Fibroblast of skin of abdomen (primary cell): ENCODE measurements around the gene TSPAN7.

Experiments
- DNase-seq: peaks from one replicate; pipeline ENCODE4 v3.0.0-alpha.2; 2013

TSPAN7 gene

GRCh38 chrX:38595801-38596200 lies 34.5 kb downstream of the TSPAN7 start:
- no peak for DNase-seq

DNA sequence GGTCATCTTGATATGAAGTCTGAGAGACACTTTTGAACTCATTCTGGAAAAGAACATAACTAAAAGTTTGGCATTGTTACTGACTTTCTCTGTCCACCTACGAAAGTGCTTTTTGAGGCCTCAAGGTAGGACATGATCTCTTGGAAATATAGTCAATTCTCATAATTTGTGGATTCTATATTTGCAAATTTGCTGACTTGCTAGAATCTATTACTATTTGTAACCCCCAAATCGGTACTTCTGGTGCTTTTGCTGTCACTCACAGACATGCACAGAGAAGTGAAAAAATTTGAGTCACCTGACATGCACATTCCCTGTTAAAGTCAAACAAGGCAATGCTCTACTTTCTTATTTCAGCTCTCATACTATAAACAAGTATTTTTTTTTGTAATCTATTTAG lies 35.6 kb downstream of the TSPAN7 start:
- DNase-seq: no peak

DNA sequence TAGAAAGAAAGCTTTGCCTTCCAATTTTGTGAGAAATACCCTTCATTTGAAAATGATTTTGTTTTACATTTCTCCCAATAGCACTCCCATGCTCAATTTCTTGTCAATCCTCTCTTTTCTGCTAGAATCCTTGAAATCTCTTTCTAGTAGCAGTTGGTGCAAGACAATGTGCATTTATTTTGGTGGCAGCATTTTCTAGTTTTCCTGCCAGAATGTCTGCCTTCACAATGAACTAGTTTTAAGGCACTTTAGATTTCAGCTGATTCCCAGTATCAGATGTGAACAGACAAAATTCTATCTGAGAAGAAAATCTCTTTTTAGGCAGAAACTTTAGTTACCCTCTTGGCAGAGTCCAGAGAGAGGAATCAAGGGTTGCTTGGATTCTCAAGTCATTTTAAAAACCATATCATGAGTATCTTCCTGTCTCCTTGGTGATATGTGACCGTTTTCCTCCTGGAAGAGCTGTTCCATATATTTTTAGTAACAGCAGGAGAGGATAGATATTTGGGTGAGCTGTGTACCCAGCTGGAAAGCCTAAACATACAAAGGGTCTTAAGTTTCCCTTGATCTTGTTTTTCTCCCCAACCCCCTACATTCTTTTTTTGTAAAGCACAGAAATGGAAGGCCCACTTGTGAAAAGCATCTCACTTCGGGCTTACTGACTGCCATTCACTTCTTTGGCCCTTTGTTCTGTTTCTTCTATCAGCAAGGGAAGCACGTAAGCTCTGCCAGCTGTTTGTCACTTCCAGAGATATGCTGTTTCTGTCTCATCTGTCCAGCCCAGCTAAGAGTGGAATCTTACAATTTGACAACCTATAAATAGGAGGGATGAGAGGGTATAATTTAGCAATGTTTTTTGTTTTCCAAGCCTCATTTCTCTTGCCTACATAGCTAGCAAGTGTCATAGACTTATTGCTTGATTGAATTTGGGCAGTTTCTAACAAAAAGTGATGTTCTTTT lies 38.7 kb downstream of the TSPAN7 start:
- DNase-seq: no peak

GRCh38 chrX:38601866-38602265 lies 40.5 kb downstream of the TSPAN7 start:
- DNase-seq: no peak

DNA sequence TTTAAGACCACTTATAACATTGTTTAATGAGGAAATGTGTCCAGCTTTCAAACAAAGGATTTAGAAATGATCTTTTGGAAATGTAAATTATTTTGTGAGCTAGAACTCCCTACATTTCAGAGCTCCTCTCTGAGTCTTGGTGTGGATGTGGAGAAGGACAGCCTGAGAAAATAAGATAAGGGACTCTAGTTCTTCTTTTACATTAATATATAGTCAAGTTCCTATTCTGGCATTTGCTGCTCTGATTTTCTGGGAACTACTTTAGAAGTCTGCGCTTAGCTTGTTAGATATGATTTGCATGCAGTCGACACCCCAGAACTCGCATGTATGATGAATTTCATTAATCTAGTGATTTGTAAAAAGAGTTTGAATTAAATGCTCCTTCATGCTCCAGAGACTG lies 45.5 kb downstream of the TSPAN7 start:
- no peak for DNase-seq

DNA sequence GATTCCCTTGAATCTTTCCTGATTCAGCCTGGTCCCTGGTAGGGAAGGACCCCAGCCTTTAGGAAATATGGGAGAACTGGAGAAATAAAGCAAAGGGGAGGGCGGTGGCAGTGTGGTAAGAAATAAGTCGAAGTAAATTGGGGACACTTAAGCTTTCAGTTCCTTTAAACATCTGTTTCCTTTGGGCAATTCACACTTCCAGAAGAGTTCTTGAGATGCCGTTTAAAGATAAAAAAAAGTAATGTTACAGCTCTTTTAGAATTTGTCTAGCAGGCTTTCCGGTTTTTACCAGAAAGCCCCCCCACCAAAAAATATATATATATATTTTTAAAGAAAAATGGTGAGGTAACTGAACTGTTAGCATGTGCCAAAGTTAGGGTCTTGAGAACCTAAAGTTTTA lies 46.6 kb downstream of the TSPAN7 start:
- no peak for DNase-seq

- DNase-seq: no peak
Observed at GRCh38 chrX:38610849-38611248, 49.5 kb downstream of the TSPAN7 start.

DNA sequence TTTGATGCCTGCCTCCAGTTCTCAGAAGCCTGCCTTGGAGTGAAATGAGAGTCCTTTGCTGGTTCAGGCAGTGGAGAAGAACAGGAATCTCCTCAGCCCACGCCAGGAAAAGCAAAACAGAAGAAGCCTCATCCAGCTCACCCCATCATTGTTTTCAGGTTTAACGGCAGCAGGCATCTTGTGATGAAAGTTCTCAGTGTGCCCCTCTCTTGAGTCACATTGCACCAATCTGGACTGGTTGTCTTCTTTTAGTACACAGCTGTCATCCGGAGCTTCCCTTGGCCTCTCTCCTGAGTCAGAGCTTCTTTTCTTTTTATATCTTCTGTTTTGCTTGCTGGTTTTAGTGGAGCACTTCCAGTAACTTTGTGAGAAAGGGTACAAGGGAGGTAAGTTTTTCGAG lies 50.9 kb downstream of the TSPAN7 start:
- no peak for DNase-seq

GRCh38 chrX:38614485-38614884 lies 53.1 kb downstream of the TSPAN7 start:
- no peak for DNase-seq

DNA sequence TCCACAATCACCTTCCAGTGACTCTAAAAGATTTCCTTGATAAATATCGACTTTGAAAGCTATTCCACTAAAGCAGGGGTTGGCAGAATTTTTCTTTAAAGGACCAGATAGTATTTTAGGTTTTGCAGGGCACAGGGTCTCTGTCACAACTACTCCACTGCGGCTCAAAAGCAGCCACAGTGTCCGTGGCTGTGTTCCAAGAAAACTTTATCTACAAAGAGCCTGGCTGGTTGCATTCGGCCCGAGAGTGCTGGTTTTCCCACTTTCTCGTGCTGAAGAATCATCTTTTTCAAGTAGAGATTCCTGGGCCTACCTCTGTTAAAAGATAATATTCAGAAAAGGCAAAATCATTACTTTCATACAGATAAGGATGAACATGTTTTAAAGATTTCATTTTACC lies 55.6 kb downstream of the TSPAN7 start:
- no peak for DNase-seq

DNA sequence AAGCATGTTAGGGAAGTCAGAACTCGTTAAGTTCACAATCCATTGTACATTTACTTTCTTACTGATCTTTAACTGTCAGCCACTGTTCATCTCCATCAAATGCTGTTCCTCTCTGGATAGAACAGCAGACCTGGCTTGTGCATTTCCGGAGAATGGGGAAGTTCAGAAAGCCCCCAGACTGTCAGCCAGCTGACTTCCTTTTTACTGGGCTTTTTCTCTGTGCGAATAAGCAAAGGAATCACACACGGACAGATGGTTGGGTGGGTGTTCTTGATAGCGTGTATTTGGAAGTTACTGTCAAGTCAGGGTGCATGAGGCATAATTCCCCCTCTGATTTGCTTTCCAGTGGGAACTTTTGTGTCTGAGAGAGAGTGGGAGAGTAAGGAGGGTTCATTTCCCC lies 56.8 kb downstream of the TSPAN7 start:
- no peak for DNase-seq

- no peak for DNase-seq
Observed at GRCh38 chrX:38620623-38621022, 59.3 kb downstream of the TSPAN7 start.

DNA sequence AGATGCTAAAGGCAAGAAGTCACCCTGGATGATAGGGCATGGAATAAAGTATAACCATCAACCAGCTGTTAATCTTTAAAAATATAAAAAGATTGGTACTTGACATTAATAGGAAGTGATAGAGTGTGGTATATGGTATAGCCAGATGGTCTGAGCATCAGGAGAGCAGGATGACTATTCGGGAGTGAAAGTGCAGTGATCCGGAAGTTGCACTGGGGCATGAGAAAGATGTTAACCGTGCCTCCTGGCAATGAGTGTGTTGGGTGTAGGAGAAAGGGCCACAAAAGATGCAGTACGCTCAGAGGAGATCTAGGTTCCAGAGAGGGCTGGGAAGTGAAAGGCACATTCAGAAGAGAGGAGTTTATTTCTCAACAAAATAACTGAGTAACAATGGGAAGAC lies 65.0 kb downstream of the TSPAN7 start:
- DNase-seq: no peak

- DNase-seq: no peak
Observed at GRCh38 chrX:38627683-38628082, 66.3 kb downstream of the TSPAN7 start.

DNA sequence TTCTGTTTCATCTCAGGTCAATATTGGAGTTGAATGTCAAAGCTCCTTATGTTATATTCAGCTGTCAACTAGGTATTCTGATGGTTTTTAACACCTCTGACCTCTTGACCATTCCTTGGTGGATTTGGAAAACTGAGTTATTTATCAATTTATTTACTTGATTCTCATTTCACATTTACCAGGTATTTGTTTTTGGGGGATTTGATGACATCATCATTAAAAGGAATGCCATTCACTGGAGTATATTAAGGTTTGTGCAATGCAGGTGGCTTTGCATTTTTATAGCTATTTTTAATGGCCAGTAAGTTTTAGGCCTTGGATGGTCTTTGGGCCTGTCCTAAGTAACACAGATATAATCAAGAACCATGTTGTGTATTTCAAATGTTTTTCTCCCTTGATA lies 67.2 kb downstream of the TSPAN7 start:
- no peak for DNase-seq

DNA sequence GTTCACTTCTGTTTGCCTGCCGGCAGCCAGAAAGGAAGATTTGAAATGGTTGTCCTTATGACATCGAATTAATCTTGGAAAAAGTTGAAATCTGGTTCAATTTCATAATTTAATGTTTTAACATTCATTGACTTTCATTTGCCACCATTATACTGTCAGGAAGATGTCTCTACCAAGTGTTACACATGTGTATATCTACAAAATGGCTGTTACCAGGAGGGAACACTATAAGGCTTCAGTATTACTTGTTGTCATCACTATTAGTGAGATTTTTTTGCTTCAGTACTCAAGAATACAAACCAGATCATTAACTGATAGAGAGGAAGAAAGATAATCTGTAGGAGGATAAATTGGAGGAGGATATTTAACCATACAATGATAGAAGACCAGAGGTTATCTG lies 71.2 kb downstream of the TSPAN7 start:
- DNase-seq: no peak

GRCh38 chrX:38634665-38635064 lies 73.3 kb downstream of the TSPAN7 start:
- DNase-seq: no peak

DNA sequence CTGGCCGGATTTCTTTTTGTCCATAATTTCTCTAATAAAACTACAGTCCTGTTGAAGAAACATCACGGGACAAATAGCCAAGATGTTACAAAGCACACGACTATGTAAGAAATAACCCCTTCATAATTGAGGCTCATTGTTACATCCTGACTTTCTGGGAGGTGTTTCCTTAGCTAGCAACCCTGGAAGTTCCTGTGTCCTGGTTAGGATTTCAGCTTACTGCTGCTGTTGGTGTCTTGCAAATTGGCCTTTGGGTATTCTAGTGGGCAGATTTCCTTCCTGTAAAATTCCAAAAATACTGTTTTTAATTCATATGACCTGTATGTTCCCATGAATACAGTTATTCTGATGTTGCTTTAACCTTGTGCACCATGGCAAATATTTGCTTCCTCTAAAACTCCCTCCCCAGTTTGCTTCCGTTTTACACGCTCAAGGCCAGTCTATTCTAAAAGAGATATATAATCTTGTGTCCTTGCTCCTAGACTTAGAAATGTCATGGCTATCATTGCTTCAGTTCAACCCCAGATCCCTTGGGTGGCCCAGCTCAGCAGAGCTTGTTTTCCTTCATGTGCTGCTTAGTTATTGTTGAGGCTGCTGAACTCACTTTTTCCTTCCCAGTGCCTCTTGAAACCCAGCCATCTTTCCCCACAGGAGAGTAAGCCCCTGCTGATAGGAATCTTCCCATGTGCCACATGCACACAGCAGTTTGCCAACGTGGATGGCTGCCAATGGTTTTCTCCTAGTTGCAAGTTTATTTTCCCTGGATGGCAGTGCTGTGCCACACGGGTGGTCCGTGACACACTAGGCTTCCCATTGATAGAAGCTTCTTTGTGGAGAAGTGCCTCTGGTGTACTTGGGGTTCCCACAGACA lies 75.8 kb downstream of the TSPAN7 start:
- no peak for DNase-seq

- DNase-seq: no peak
Observed at GRCh38 chrX:38638952-38639529, 77.7 kb downstream of the TSPAN7 start.

DNA sequence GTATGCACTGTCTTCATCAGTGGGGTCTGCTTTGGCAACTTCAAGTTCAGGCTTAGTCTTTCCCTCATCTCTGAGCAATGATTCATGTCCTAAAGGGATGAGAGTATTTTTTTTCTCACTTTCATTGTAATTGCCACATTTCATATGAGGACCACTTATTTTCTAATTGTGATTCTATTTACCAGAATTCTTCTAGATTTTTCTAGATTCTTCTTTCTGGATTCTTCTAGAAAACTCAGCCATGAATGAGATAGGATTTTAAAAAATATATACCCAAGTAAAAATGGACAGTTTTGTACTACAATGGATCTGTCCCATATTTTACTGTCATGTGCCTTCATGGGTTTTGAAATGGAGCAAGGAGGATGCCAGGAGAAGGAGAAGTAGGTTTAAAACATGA lies 78.4 kb downstream of the TSPAN7 start:
- DNase-seq: no peak

DNA sequence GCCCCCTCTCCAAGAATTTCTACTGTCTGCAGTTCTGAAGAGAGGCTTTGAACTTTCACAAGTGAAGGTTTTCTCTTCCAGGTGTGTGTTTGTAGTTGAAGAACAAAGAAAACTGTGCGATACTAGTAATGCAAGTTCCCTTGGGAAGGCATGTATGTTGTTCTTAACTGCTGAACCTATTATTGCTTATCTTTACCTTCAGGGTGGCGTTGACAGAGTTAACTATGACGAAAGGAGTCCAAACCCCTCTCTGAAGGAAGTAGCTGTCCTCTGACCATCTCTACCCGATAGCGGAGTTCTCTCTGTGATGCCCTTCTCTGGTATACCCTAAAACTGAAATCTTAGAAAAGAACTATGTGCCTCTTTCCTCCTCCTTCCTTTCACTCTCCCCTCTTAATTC lies 79.9 kb downstream of the TSPAN7 start:
- no peak for DNase-seq

- no peak for DNase-seq
Observed at GRCh38 chrX:38643903-38644302, 82.6 kb downstream of the TSPAN7 start.

GRCh38 chrX:38646129-38646528 lies 84.8 kb downstream of the TSPAN7 start:
- DNase-seq: no peak
